Mucosa of descending colon (tissue), 3 donors: ENCODE results near the gene ZNF561. TPM values are rescaled to one million over a fixed set of nuclear protein-coding genes. Genes with fewer than 3 reads are reported as not detected.

ENCODE experiments used
- ATAC-seq: fragments of 200-7000 bp; cut with Tn5 transposase; one replicate; pipeline ENCODE4 v1.9.1; 2020; ENCODE audit warnings: mild to moderate bottlenecking, moderate library complexity
- DNase-seq, 3 donors: peaks; one replicate each; pipeline ENCODE4 v3.0.0-alpha.2; 2020
- H3K36me3 ChIP-seq: fragments of 200-600 bp; one replicate; pipeline ENCODE4 v1.8.0; 2021; ENCODE audit warnings: low read depth, mild to moderate bottlenecking
- H3K4me1 ChIP-seq: fragments of 200-600 bp; one replicate; pipeline ENCODE4 v1.8.0; 2021; ENCODE audit warnings: low read depth, mild to moderate bottlenecking
- H3K4me3 ChIP-seq: fragments of 200-600 bp; one replicate; pipeline ENCODE4 v1.8.0; 2021; ENCODE audit warnings: mild to moderate bottlenecking
- H3K9me3 ChIP-seq: fragments of 200-600 bp; one replicate; pipeline ENCODE4 v1.8.0; 2021; ENCODE audit warnings: mild to moderate bottlenecking
- CTCF ChIP-seq: fragments of 200-600 bp; IDR thresholded peaks from one replicate; pipeline ENCODE4 v1.8.0; 2022; ENCODE audit warnings: antibody characterized with exemption, mild to moderate bottlenecking
- intact Hi-C, 2 donors: fragments of 100-400 bp; cut with DNase I in 1 of 2; cut with micrococcal nuclease in 1 of 2; formaldehyde crosslinking; loops; one replicate each; pipeline versions ENCODE4 v1.11.0 to v1.11.1; 2022; cut with DNase I, micrococcal nuclease
- total RNA-seq, 3 donors: library from RNA; stranded (reverse); fragmentation: NEBNext Ultra II Directional in 2 of 3; extraction: Animal tissue kit (Norgen Biotek cat#: 25700) in 2 of 3; gene quantifications; one replicate each; pipeline versions ENCODE4 v1.2.1 to v1.2.4, GENCODE V29; 2021 to 2023
- donor health status: DM: no; HTN: no; CAD: no; lungs with moderate emphysema.
- donor health status: DM: no; HTN: no; CAD: no.
- donor health status: DM: no; HTN: yes; CAD: no.

ZNF561 gene
- total RNA-seq, 3 donors from 2014 or later, result 22.6 to 42.2 (median 31.9) TPM

GRCh38 chr19:9566729-9567128, 54.3 kb downstream of the ZNF561 start:
- DNase-seq (no peak), ATAC-seq (no peak)
- Histone ChIP-seq H3K36me3 (peaks cover 32% of the 10 kb centered on the region), H3K9me3 (peaks cover 100% of the 10 kb centered on the region), H3K4me3 (no peak overlapping the region), H3K4me1 (no peaks in the 10 kb centered on the region)
- intact Hi-C loops, result no loop called here
- TF ChIP-seq CTCF, result no peak

- peaks cover 100% of the 10 kb centered on the region for H3K9me3 ChIP-seq
- H3K36me3 ChIP-seq, result peaks cover 32% of the 10 kb centered on the region
- ATAC-seq, result no peak
- H3K4me3 ChIP-seq, result no peak overlapping the region
- no peak for TF ChIP-seq CTCF
- no peak for DNase-seq
- no peaks in the 10 kb centered on the region for H3K4me1 ChIP-seq
- intact Hi-C loops, result no loop called here
These were observed 54.9 kb downstream of the ZNF561 start for GRCh38 chr19:9565900-9566705.

Other genes starting within 250 kb of the ZNF561 start
- 10 to 100 TPM; 16.6 to 23.9 (median 20.6) TPM for gene ZNF266, start 185.7 kb downstream of the ZNF561 start, total RNA-seq
- gene ZNF560, start 122.6 kb downstream of the ZNF561 start, total RNA-seq, result not detected
- gene ZNF426, start 82.6 kb downstream of the ZNF561 start, total RNA-seq, result 10 to 100 TPM in 1 of 3 donors, 1 to 10 TPM in 2; 6.9 to 23.3 (median 9.7) TPM
- 10 to 100 TPM; 17.0 to 26.3 (median 22.2) TPM for gene ZNF121, start 36.7 kb downstream of the ZNF561 start, total RNA-seq
- gene ZNF562, start 53.9 kb upstream of the ZNF561 start, total RNA-seq, result 10 to 100 TPM; 27.9 to 49.4 (median 41.5) TPM
- gene ZNF846, start 147.5 kb upstream of the ZNF561 start, total RNA-seq, result 10 to 100 TPM; 13.4 to 22.1 (median 20.2) TPM
- 10 to 100 TPM; 25.7 to 36.1 (median 31.3) TPM for gene FBXL12, start 197.8 kb upstream of the ZNF561 start, total RNA-seq
- 100 to 1,000 TPM; 244 to 293 (median 271) TPM for gene UBL5, start 206.7 kb upstream of the ZNF561 start, total RNA-seq
- 10 to 100 TPM; 44.5 to 64.2 (median 52.5) TPM for gene PIN1, start 214.1 kb upstream of the ZNF561 start, total RNA-seq